K562 (cell line): ENCODE data around the gene CLCNKA. TPM values are rescaled to one million over a fixed set of nuclear protein-coding genes. Genes with fewer than 3 reads are reported as not detected.

Experiments
- BRD4 ChIP-seq: fragments of 200-600 bp; sonication (generic); IDR thresholded peaks from 2 replicates; pipeline ENCODE4 v1.6.1; 2017; ENCODE audit warnings: inconsistent platforms
- BRD9 ChIP-seq: fragments of 450-650 bp; IDR thresholded peaks from 2 replicates; pipeline ENCODE4 v1.6.1; 2018; ENCODE audit warnings: low read depth; ENCODE audit not compliant: partially characterized antibody
- BRF1 ChIP-seq: IDR thresholded peaks from 3 replicates; pipeline ENCODE4 v1.6.1; 2011; ENCODE audit warnings: borderline replicate concordance, mild to moderate bottlenecking; ENCODE audit not compliant: insufficient read length; ENCODE audit errors: extremely low read depth
- CEBPB ChIP-seq: fragments of 450-650 bp; IDR thresholded peaks from 2 replicates; pipeline ENCODE4 v1.6.1; 2016; ENCODE audit warnings: missing genetic modification characterization, missing compliant biosample characterization
- CXXC5 ChIP-seq: fragments of 250-450 bp; sonication (Bioruptor Pico); IDR thresholded peaks from 2 replicates; pipeline ENCODE4 v1.8.0; 2022; ENCODE audit warnings: inconsistent platforms, mild to moderate bottlenecking, moderate library complexity
- DNMT1 ChIP-seq: fragments of 450-650 bp; IDR thresholded peaks from 2 replicates; pipeline ENCODE4 v1.6.1; 2016; ENCODE audit warnings: antibody characterized with exemption, mild to moderate bottlenecking
- HMG20B ChIP-seq: fragments of 250-450 bp; sonication (Bioruptor Pico); IDR thresholded peaks from 2 replicates; pipeline ENCODE4 v1.5.0; 2021; ENCODE audit warnings: mild to moderate bottlenecking
- HNRNPL ChIP-seq: fragments of 200-400 bp; formaldehyde crosslinking; IDR thresholded peaks from 2 replicates; pipeline ENCODE4 v1.6.1; 2017; ENCODE audit warnings: low read depth, mild to moderate bottlenecking, low read length
- HNRNPUL1 ChIP-seq: fragments of 200-400 bp; formaldehyde crosslinking; IDR thresholded peaks from 2 replicates; pipeline ENCODE4 v1.6.1; 2017; ENCODE audit warnings: low read length
- IRF2 ChIP-seq: sonication (generic); formaldehyde crosslinking; IDR thresholded peaks from 2 replicates; pipeline ENCODE4 v1.8.1; 2022; ENCODE audit warnings: mild to moderate bottlenecking, missing genetic modification reagents
- JUND ChIP-seq, 2 experiments: IDR thresholded peaks; 2 replicates in 1 of 2; 3 replicates in 1 of 2; pipeline ENCODE4 v1.6.1; 2011; ENCODE audit warnings: borderline replicate concordance in 2 of 2, low read depth in 2 of 2, low read length in 2 of 2, improper control_type of control experiment in 1 of 2, missing biosample characterization in 1 of 2, missing genetic modification characterization in 1 of 2, missing genetic modification reagents in 1 of 2
- KLF10 ChIP-seq: fragments of 250-450 bp; sonication (Bioruptor Pico); IDR thresholded peaks from 2 replicates; pipeline ENCODE4 v1.6.1; 2021; ENCODE audit warnings: matching md5 sums
- NCOA4 ChIP-seq: fragments of 450-650 bp; IDR thresholded peaks from 2 replicates; pipeline ENCODE4 v1.6.1; 2018; ENCODE audit warnings: mild to moderate bottlenecking; ENCODE audit not compliant: partially characterized antibody
- NFE2L1 ChIP-seq: fragments of 450-650 bp; IDR thresholded peaks from 2 replicates; pipeline ENCODE4 v1.6.1; 2016; ENCODE audit warnings: missing genetic modification characterization, low read depth, mild to moderate bottlenecking, missing compliant biosample characterization, moderate library complexity, borderline replicate concordance
- NR2F6 ChIP-seq: fragments of 450-650 bp; formaldehyde crosslinking; IDR thresholded peaks from 2 replicates; pipeline ENCODE4 v1.4.0; 2020; ENCODE audit warnings: mild to moderate bottlenecking
- RFX5 ChIP-seq: IDR thresholded peaks from 2 replicates; pipeline ENCODE4 v1.6.1; 2011; ENCODE audit warnings: low read depth, mild to moderate bottlenecking, improper control_type of control experiment, low read length
- RHOXF2B ChIP-seq: fragments of 250-450 bp; sonication (Bioruptor Pico); conservative IDR thresholded peaks from 2 replicates; pipeline ENCODE4 v1.5.1; 2021
- STAT6 ChIP-seq: sonication (generic); formaldehyde crosslinking; IDR thresholded peaks from 2 replicates; pipeline ENCODE4 v1.8.1; 2023; ENCODE audit warnings: mild to moderate bottlenecking, missing genetic modification reagents
- ZBED1 ChIP-seq: IDR thresholded peaks from 2 replicates; pipeline ENCODE4 v1.6.1; 2014
- ZBTB11 ChIP-seq, 3 experiments: fragments of 200-800 bp in 1 of 3; fragments of 250-450 bp in 1 of 3; fragments of 450-650 bp in 1 of 3; sonication (Bioruptor Pico) in 1 of 3; sonication (Bioruptor generic) in 1 of 3; formaldehyde crosslinking in 1 of 3; IDR thresholded peaks; 2 replicates each; pipeline versions ENCODE4 v1.6.1 to v1.8.0; 2016 to 2022; ENCODE audit warnings: mild to moderate bottlenecking in 2 of 3, missing genetic modification characterization in 2 of 3, missing compliant biosample characterization in 1 of 3, moderate library complexity in 1 of 3
- polyA plus RNA-seq, 8 experiments: library from polyadenylated mRNA; depleted of rRNA in 4 of 8; stranded (reverse) in 5 of 8; unstranded in 3 of 8; fragments of >200 nt; fragmentation: Nextera tagmentation in 2 of 8; fragmentation: Illumina TruSeq in 1 of 8; extraction: Ambion mirVana in 2 of 8; extraction: Trizol in 1 of 8; gene quantifications; 2 replicates each; pipeline versions ENCODE4 v1.2.1 to v1.2.3, GENCODE V29; 2011 to 2014; ENCODE audit warnings: inconsistent platforms in 1 of 8, missing spikeins in 1 of 8
- total RNA-seq, 7 experiments: library from RNA; depleted of rRNA in 6 of 7; stranded (reverse); fragments of >200 nt in 6 of 7; fragmentation: Illumina TruSeq in 2 of 7; extraction: Trizol in 2 of 7; gene quantifications; 2 replicates each; pipeline versions ENCODE4 v1.2.1 to v1.2.3, GENCODE V29; 2011 to 2021; ENCODE audit warnings: low replicate concordance in 1 of 7

Gene CLCNKA
- total and polyA plus RNA-seq, 9 of the 15 experiments (the other 6 are each of a cell fraction or from before 2014, with no cell fraction given) = 0.03 to 0.37 (median 0.10) TPM; not detected in 3

GRCh38 chr1:16055613-16056520 lies 34.0 kb downstream of the CLCNKA start (continued):
- TF ChIP-seq JUND (IDR thresholded peaks at IDR 0.05; ENCODE audit: borderline replicate concordance, low read depth, low read length) = peak; percentile 58; the same call in 1 of the 2 replicates
- TF ChIP-seq JUND (tag; IDR thresholded peaks at IDR 0.05; ENCODE audit: borderline replicate concordance, low read depth, low read length) = no peak; the same call in 2 of the 3 replicates
- TF ChIP-seq NR2F6 (CRISPR knock-in tag) = no peak
- no peak; the same call in 1 of the 2 replicates for TF ChIP-seq RHOXF2B (CRISPR knock-in tag)
- no peak for TF ChIP-seq IRF2 (CRISPR knock-in tag)
- TF ChIP-seq BRF1 = no peak
- TF ChIP-seq DNMT1 = 0 out of 2 replicates have a peak, but pooled peaks have one; percentile 92
- TF ChIP-seq STAT6 (CRISPR knock-in tag) = 0 out of 2 replicates have a peak, but pooled peaks have one; percentile 59
- no peak for TF ChIP-seq CEBPB (tag)
- no peak for TF ChIP-seq BRD4
- peak; percentile 91 for TF ChIP-seq BRD9
- TF ChIP-seq HMG20B (CRISPR knock-in tag) = no peak
- no peak for TF ChIP-seq HNRNPUL1
- TF ChIP-seq ZBTB11 (CRISPR knock-in tag; IDR thresholded peaks at IDR 0.05) = peak in 2 of 3 experiments; percentile 63 to 88; a peak in 3 of 6 replicates
- TF ChIP-seq KLF10 (CRISPR knock-in tag) = no peak
- TF ChIP-seq NFE2L1 (tag) = no peak
- TF ChIP-seq HNRNPL = no peak
- TF ChIP-seq RFX5 = no peak
- TF ChIP-seq NCOA4 = no peak
- TF ChIP-seq CXXC5 (CRISPR knock-in tag) = no peak
- TF ChIP-seq ZBED1 = no peak
